DOHH2 (cell line): ENCODE data around the gene DYRK1A.

Experiments
- CTCF ChIP-seq: fragments of 200-600 bp; sonication (generic); IDR thresholded peaks from one replicate; pipeline ENCODE4 v1.5.1; 2014; ENCODE audit warnings: antibody characterized with exemption, mild to moderate bottlenecking, low read depth, low read length; ENCODE audit not compliant: poor library complexity, severe bottlenecking
- EZH2phosphoT487 ChIP-seq: fragments of 200-600 bp; sonication (generic); IDR thresholded peaks from 2 replicates; pipeline ENCODE4 v1.6.1; 2017; ENCODE audit warnings: borderline replicate concordance, mild to moderate bottlenecking, antibody characterized with exemption, low read length, moderate library complexity, mixed read lengths

- TF ChIP-seq EZH2phosphoT487 = no peak
- no peak for TF ChIP-seq CTCF
Observed at GRCh38 chr21:37502947-37503346, 136.4 kb downstream of the DYRK1A start.
